Aorta (tissue), 5 donors: ENCODE measurements around the gene NKD1. TPM values are rescaled to one million over a fixed set of nuclear protein-coding genes. Genes with fewer than 3 reads are reported as not detected.

Experiments used
- ATAC-seq: fragments of 200-7000 bp; cut with Tn5 transposase; one replicate; pipeline ENCODE4 v1.9.1; 2022; ENCODE audit warnings: moderate library complexity; ENCODE audit not compliant: low FRiP score
- DNase-seq, 2 donors: peaks; one replicate each; pipeline ENCODE4 v3.0.0-alpha.2; 2020
- H3K27ac ChIP-seq, 2 donors: one replicate each; pipeline ENCODE4 v1.5.1; 2013; ENCODE audit warnings: low read length in 2 of 2, mild to moderate bottlenecking in 2 of 2, moderate library complexity in 2 of 2, control low read depth in 1 of 2, inconsistent platforms in 1 of 2, low read depth in 1 of 2
- H3K27me3 ChIP-seq, 2 donors: one replicate each; pipeline ENCODE4 v1.6.1; 2013; ENCODE audit warnings: control low read depth in 1 of 2, low read length in 1 of 2, mild to moderate bottlenecking in 1 of 2, moderate library complexity in 1 of 2; ENCODE audit not compliant: insufficient read depth in 2 of 2, control insufficient read depth in 1 of 2
- H3K36me3 ChIP-seq, 2 donors: one replicate each; pipeline ENCODE4 v1.6.1; 2013; ENCODE audit warnings: control low read depth in 1 of 2, low read length in 1 of 2, mild to moderate bottlenecking in 1 of 2; ENCODE audit not compliant: insufficient read depth in 2 of 2, control insufficient read depth in 1 of 2
- H3K4me1 ChIP-seq, 2 donors: one replicate each; pipeline ENCODE4 v1.6.1; 2013; ENCODE audit warnings: low read length in 2 of 2, control low read depth in 1 of 2, mild to moderate bottlenecking in 1 of 2, moderate library complexity in 1 of 2; ENCODE audit not compliant: insufficient read depth in 2 of 2, control insufficient read depth in 1 of 2
- H3K4me3 ChIP-seq, 2 donors: one replicate each; pipeline ENCODE4 v1.5.1; 2013; ENCODE audit warnings: low read length in 2 of 2, control low read depth in 1 of 2, mild to moderate bottlenecking in 1 of 2
- H3K9me3 ChIP-seq: one replicate; pipeline ENCODE4 v1.6.1; 2013; ENCODE audit warnings: mild to moderate bottlenecking, low read length; ENCODE audit not compliant: control insufficient read depth
- WGBS, 2 donors: extraction: QIAGEN DNeasy Blood & Tissue Kit; methylation state at CpG; one replicate each; pipeline ENCODE4 v1.1.7; 2013; 5-methylcytosine and 5-hydroxymethylcytosine counted together
- intact Hi-C, 2 donors: fragments of 100-400 bp; cut with DNase I; formaldehyde crosslinking; loops; one replicate each; pipeline versions ENCODE4 v1.14.2 to v1.15.0; 2022
- polyA plus RNA-seq, 2 donors: library from polyadenylated mRNA; stranded (reverse); fragments of 200-250 nt; gene quantifications; one replicate each; pipeline ENCODE4 v1.2.3, GENCODE V29; 2013
- total RNA-seq, 2 donors: library from RNA; stranded (reverse); fragmentation: NEBNext Ultra II Directional; extraction: Animal tissue kit (Norgen Biotek cat#: 25700); gene quantifications; one replicate each; pipeline ENCODE4 v1.2.1, GENCODE V29; 2021
- donor health status: healthy with polysubstance abuse.
- donor health status: Bipolar disorder and iron deficiency.
- donor health status: DM: no; HTN: no; CAD: no.
- donor health status: DM: no; HTN: no; CAD: no.
- donor health status: DM: yes; HTN: yes; CAD: no.

NKD1 gene
- total and polyA plus RNA-seq, 4 donors: 5.1 to 55.2 (median 21.0) TPM

GRCh38 chr16:50615891-50616290, 67.7 kb downstream of the NKD1 start:
- DNase-seq: no peak
- intact Hi-C loops: loop anchor here in 1 of 2 donors (10.0 kb wide), 1 partner anchor 61 kb away; no protein-coding TSS in a partner anchor
- H3K4me3 ChIP-seq: no peak overlapping the region
- no peaks in the 10 kb centered on the region for H3K36me3 ChIP-seq
- no peak overlapping the region for H3K27ac ChIP-seq
- ATAC-seq: no peak
- no peaks in the 10 kb centered on the region for H3K9me3 ChIP-seq
- peaks cover 0 to 4% of the 10 kb centered on the region in 2 donors for H3K4me1 ChIP-seq
- WGBS, 2 donors: 26 to 27% methylated on average over 5 of the region's 5 CpGs
- no peaks in the 10 kb centered on the region for H3K27me3 ChIP-seq

DNA sequence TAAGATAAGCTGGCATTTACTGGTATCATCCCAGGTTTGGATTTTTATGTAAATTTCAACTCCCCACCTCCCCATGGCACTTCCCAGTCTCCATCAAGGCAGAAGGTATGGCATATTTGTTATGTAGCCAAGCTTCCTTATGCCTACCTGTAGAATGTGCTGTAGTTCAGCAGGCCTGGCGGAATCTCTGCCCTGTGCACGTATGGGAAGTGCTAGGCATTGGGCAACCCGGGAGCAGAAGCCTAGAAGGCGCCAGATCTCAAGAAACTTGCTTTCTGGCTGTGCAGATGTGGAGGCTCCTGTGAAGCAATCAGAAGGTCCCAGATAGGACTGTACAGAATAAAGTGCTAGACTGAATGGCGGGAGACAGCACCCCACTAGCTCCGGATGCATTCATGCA, 68.2 kb downstream of the NKD1 start:
- no peak for ATAC-seq
- intact Hi-C loops: loop anchor here in 1 of 2 donors (10.0 kb wide), 1 partner anchor 62 kb away; no protein-coding TSS in a partner anchor
- H3K27ac ChIP-seq: no peak overlapping the region
- H3K4me3 ChIP-seq: no peak overlapping the region
- H3K9me3 ChIP-seq: no peaks in the 10 kb centered on the region
- no peaks in the 10 kb centered on the region for H3K27me3 ChIP-seq
- no peaks in the 10 kb centered on the region for H3K36me3 ChIP-seq
- no peak for DNase-seq
- WGBS, 2 donors: 87 to 88% methylated on average over 6 of the region's 6 CpGs
- peaks cover 0 to 4% of the 10 kb centered on the region in 2 donors for H3K4me1 ChIP-seq

- intact Hi-C loops: loop anchor here in 1 of 2 donors (10.0 kb wide), 1 partner anchor 62 kb away; no protein-coding TSS in a partner anchor
- Histone ChIP-seq H3K4me1 (peaks cover 0 to 4% of the 10 kb centered on the region in 2 donors), H3K36me3 (no peaks in the 10 kb centered on the region), H3K27ac (no peak overlapping the region), H3K27me3 (no peaks in the 10 kb centered on the region), H3K9me3 (no peaks in the 10 kb centered on the region), H3K4me3 (no peak overlapping the region)
- 45 to 52% methylated on average over 11 of the region's 11 CpGs for WGBS, 2 donors
- ATAC-seq: no peak
- DNase-seq: peak in 1 of 2 donors; percentile 76
Measured at GRCh38 chr16:50616883-50617645, 68.9 kb downstream of the NKD1 start.

GRCh38 chr16:50617646-50618184, 69.5 kb downstream of the NKD1 start:
- DNase-seq: no peak
- no peaks in the 10 kb centered on the region for H3K36me3 ChIP-seq
- H3K27me3 ChIP-seq: no peaks in the 10 kb centered on the region
- WGBS, 2 donors: 95 to 98% methylated on average over 2 of the region's 2 CpGs
- no peak overlapping the region for H3K4me3 ChIP-seq
- intact Hi-C loops: loop anchor here in 1 of 2 donors (10.0 kb wide), 1 partner anchor 63 kb away; no protein-coding TSS in a partner anchor
- no peak overlapping the region for H3K27ac ChIP-seq
- H3K4me1 ChIP-seq: peaks cover 0 to 4% of the 10 kb centered on the region in 2 donors
- ATAC-seq: no peak
- H3K9me3 ChIP-seq: no peaks in the 10 kb centered on the region

- ATAC-seq (no peak), DNase-seq (no peak)
- intact Hi-C loops: loop anchor here in 1 of 2 donors (10.0 kb wide), 1 partner anchor 64 kb away; no protein-coding TSS in a partner anchor
- no peaks in the 10 kb centered on the region for H3K9me3 ChIP-seq
- no peak overlapping the region for H3K4me3 ChIP-seq
- no peak overlapping the region for H3K27ac ChIP-seq
- no peaks in the 10 kb centered on the region for H3K27me3 ChIP-seq
- WGBS, 2 donors: 89 to 94% methylated on average over 12 of the region's 12 CpGs
- peaks cover 0 to 4% of the 10 kb centered on the region in 2 donors for H3K4me1 ChIP-seq
- no peaks in the 10 kb centered on the region for H3K36me3 ChIP-seq
Measured at GRCh38 chr16:50618238-50618918, 70.2 kb downstream of the NKD1 start.

DNA sequence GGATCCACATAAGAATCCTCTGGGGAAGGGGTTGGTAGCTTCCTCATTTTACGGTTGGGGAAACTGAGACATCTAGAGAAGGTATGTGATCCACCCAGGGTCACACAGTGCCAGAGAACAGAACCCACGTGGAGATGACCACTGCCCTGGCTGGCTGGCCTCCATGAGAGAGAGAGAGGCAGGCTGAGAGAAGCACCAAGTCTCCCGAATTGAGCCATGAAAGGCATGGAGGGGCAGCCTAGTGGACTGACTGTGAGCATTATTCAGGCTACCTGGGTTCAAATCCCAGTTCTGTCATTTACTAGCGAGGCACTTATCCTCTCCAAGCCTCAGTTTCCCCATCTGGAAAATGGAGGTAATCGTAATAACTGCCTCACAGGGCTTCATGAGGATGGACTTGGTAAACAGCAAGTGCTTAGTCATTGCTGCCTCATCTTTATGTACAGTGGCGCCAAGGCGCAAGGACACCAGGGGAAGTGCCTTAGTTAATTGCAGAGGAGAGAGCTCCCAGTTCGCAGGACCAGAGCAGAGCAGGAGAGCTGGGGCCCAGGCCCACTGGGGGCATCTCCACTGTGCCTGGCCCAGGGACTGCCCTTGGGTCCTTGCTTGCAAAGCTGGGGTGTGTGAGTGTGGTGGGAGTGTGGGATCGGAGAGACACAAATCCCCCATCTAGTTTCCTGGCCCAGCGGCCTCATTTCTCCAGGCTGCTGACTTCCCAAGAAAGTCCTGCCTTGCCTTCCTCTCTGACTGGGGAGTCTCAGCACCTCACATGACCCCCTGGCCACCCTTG, 71.7 kb downstream of the NKD1 start:
- H3K27me3 ChIP-seq: no peaks in the 10 kb centered on the region
- intact Hi-C loops: loop anchor here in 1 of 2 donors (10.0 kb wide), 1 partner anchor 65 kb away; no protein-coding TSS in a partner anchor
- H3K4me3 ChIP-seq: no peak overlapping the region
- no peak for ATAC-seq
- 91 to 95% methylated on average over 10 of the region's 10 CpGs for WGBS, 2 donors
- no peak overlapping the region for H3K27ac ChIP-seq
- peak in 1 of 2 donors; percentile 61 for DNase-seq
- no peaks in the 10 kb centered on the region for H3K9me3 ChIP-seq
- H3K4me1 ChIP-seq: peaks cover 0 to 4% of the 10 kb centered on the region in 2 donors
- H3K36me3 ChIP-seq: no peaks in the 10 kb centered on the region

GRCh38 chr16:50620646-50621451, 72.7 kb downstream of the NKD1 start:
- Histone ChIP-seq H3K4me3 (no peak overlapping the region), H3K9me3 (no peaks in the 10 kb centered on the region), H3K4me1 (peaks cover 0 to 4% of the 10 kb centered on the region in 2 donors), H3K36me3 (no peaks in the 10 kb centered on the region), H3K27me3 (no peaks in the 10 kb centered on the region), H3K27ac (no peak overlapping the region)
- ATAC-seq (no peak), DNase-seq (no peak)
- WGBS, 2 donors: 90 to 91% methylated on average over 11 of the region's 11 CpGs
- intact Hi-C loops: no loop called here
